Islet precursor cell (in vitro differentiated cells): ENCODE data around the gene RBL2.
"Not testable (repeated sequence)": the region's sequence is repeated elsewhere in the genome, so short reads cannot be mapped to it uniquely, and the experiment has no call there.

ENCODE experiments used
- DNase-seq: peaks from one replicate; pipeline ENCODE4 v3.0.0-alpha.2; 2018

Gene RBL2

GRCh38 chr16:53434377-53435065, at the start of gene RBL2:
Gene RBL2, plus strand, starts transcription at chr16:53434471. Its CDS starts 86 bp downstream, at chr16:53434557.
- DNase-seq = peak; percentile 89

GRCh38 chr16:53384610-53385009, 49.7 kb upstream of the RBL2 start:
- not testable (repeated sequence) for DNase-seq

GRCh38 chr16:53404959-53405358, 29.3 kb upstream of the RBL2 start:
- DNase-seq = no peak

- DNase-seq = no peak
These were observed 21.7 kb upstream of the RBL2 start for GRCh38 chr16:53412549-53412948.

- no peak for DNase-seq
These were observed 20.4 kb upstream of the RBL2 start for GRCh38 chr16:53413864-53414263.

- DNase-seq = peak; percentile 74
These were observed 19.9 kb upstream of the RBL2 start for GRCh38 chr16:53414381-53414780.

- DNase-seq = peak; percentile 78
These were observed 18.8 kb upstream of the RBL2 start for GRCh38 chr16:53415504-53415903.

- peak; percentile 56 for DNase-seq
These were observed 17.3 kb upstream of the RBL2 start for GRCh38 chr16:53417011-53417410.

GRCh38 chr16:53417976-53418375, 16.3 kb upstream of the RBL2 start:
- DNase-seq = no peak

GRCh38 chr16:53419383-53419709, 14.9 kb upstream of the RBL2 start:
- DNase-seq = not testable (repeated sequence)

- no peak for DNase-seq
These were observed 13.0 kb upstream of the RBL2 start for GRCh38 chr16:53421248-53421647.

- DNase-seq = not testable (repeated sequence)
These were observed 10.3 kb upstream of the RBL2 start for GRCh38 chr16:53423968-53424367.

GRCh38 chr16:53428681-53429080, 5.6 kb upstream of the RBL2 start:
- no peak for DNase-seq

- no peak for DNase-seq
These were observed 4.9 kb upstream of the RBL2 start for GRCh38 chr16:53429221-53429943.

- DNase-seq = no peak
These were observed 3.9 kb upstream of the RBL2 start for GRCh38 chr16:53430363-53430762.

GRCh38 chr16:53433509-53433908, 762 bp upstream of the RBL2 start:
- peak; percentile 92 for DNase-seq

- no peak for DNase-seq
These were observed 318 bp upstream of the RBL2 start for GRCh38 chr16:53433930-53434376.

- peak; percentile 93 for DNase-seq
These were observed 906 bp downstream of the RBL2 start for GRCh38 chr16:53435066-53435688.

- DNase-seq = no peak
These were observed 5.9 kb downstream of the RBL2 start for GRCh38 chr16:53440125-53440524.

- no peak for DNase-seq
These were observed 11.3 kb downstream of the RBL2 start for GRCh38 chr16:53445534-53445933.

- no peak for DNase-seq
These were observed 11.8 kb downstream of the RBL2 start for GRCh38 chr16:53446090-53446489.

GRCh38 chr16:53449816-53450517, 15.7 kb downstream of the RBL2 start:
- DNase-seq = no peak

- no peak for DNase-seq
These were observed 19.7 kb downstream of the RBL2 start for GRCh38 chr16:53453928-53454327.
